Vagina (tissue), 2 donors: ENCODE measurements around the gene MCOLN3. TPM values are rescaled to one million over a fixed set of nuclear protein-coding genes. Genes with fewer than 3 reads are reported as not detected.

Source experiments
- DNase-seq, 2 donors: peaks; one replicate each; pipeline ENCODE4 v3.0.0-alpha.2; 2017; ENCODE audit errors: extremely low spot score in 2 of 2
- H3K27ac ChIP-seq: fragments of 200-600 bp; sonication (generic); one replicate; pipeline ENCODE4 v1.5.1; 2019
- H3K27me3 ChIP-seq: fragments of 200-600 bp; sonication (generic); one replicate; pipeline ENCODE4 v1.5.1; 2019
- H3K36me3 ChIP-seq, 2 donors: fragments of 200-600 bp; sonication (generic); one replicate each; pipeline ENCODE4 v1.5.1; 2017 to 2019
- H3K4me1 ChIP-seq: fragments of 200-600 bp; sonication (generic); one replicate; pipeline ENCODE4 v1.5.1; 2019
- H3K4me3 ChIP-seq, 2 donors: fragments of 200-600 bp; sonication (generic); 1 replicate in 1 of 2; 2 replicates in 1 of 2; pipeline ENCODE4 v1.5.1; 2016 to 2019
- H3K9me3 ChIP-seq: fragments of 200-600 bp; sonication (generic); one replicate; pipeline ENCODE4 v1.5.1; 2019
- POLR2A ChIP-seq, 2 donors: fragments of 450-650 bp; IDR thresholded peaks; one replicate each; pipeline ENCODE4 v1.6.1; 2017; ENCODE audit warnings: antibody characterized with exemption in 2 of 2, mild to moderate bottlenecking in 2 of 2, moderate library complexity in 2 of 2
- POLR2AphosphoS5 ChIP-seq, 2 donors: sonication (generic); formaldehyde crosslinking; IDR thresholded peaks; one replicate each; pipeline ENCODE4 v1.9.0; 2017; ENCODE audit warnings: antibody characterized with exemption in 2 of 2, mild to moderate bottlenecking in 2 of 2, low read depth in 1 of 2; ENCODE audit not compliant: insufficient read depth in 1 of 2
- intact Hi-C: fragments of 100-400 bp; cut with DNase I; formaldehyde crosslinking; loops from one replicate; pipeline ENCODE4 v1.15.1; 2023
- total RNA-seq: library from RNA; depleted of rRNA; stranded (reverse); fragments of >200 nt; gene quantifications from one replicate; pipeline ENCODE4 v1.2.3, GENCODE V29; 2016
- TF ChIP-seq, protein P1 (sequence below), 3 experiments: fragments of 450-650 bp in 2 of 3; fragments of 200-600 bp in 1 of 3; sonication (generic) in 1 of 3; IDR thresholded peaks; one replicate each; pipeline ENCODE4 v1.5.1; 2017 to 2019; ENCODE audit warnings: antibody characterized with exemption in 3 of 3, mild to moderate bottlenecking in 2 of 3, moderate library complexity in 2 of 3

Gene MCOLN3
- total RNA-seq, 1 donor from 2014 or later: 5.6 TPM

DNA sequence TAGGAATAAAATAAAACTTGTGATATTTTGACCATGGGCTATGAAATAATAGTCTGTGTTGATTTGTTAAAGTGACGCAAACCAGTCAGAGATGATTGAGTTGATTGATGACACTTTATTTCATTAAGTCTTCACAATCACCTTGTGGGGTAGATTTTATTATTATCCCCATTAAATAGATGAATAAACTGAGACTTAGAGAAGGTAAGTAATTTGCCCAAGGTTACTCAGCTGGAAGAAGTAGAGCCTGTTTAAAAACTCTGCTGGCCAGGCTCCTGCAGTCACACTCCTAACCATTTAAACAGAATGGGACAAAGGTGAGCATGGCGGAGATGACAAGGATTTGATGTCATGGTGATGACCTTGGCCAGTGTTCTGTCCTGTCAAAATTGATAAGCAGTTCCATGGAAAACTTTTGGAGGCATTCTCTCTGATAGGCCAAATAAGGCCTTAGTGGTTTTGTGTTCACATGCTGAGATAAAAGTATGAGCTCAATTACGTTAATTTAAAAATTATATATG is 22.7 kb upstream of the MCOLN3 start:
- TF ChIP-seq, protein P1, sequence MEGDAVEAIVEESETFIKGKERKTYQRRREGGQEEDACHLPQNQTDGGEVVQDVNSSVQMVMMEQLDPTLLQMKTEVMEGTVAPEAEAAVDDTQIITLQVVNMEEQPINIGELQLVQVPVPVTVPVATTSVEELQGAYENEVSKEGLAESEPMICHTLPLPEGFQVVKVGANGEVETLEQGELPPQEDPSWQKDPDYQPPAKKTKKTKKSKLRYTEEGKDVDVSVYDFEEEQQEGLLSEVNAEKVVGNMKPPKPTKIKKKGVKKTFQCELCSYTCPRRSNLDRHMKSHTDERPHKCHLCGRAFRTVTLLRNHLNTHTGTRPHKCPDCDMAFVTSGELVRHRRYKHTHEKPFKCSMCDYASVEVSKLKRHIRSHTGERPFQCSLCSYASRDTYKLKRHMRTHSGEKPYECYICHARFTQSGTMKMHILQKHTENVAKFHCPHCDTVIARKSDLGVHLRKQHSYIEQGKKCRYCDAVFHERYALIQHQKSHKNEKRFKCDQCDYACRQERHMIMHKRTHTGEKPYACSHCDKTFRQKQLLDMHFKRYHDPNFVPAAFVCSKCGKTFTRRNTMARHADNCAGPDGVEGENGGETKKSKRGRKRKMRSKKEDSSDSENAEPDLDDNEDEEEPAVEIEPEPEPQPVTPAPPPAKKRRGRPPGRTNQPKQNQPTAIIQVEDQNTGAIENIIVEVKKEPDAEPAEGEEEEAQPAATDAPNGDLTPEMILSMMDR (IDR thresholded peaks at IDR 0.05): no peak
- H3K4me3 ChIP-seq: no peak overlapping the region
- no peaks in the 10 kb centered on the region for H3K4me1 ChIP-seq
- no peaks in the 10 kb centered on the region for H3K27me3 ChIP-seq
- no peak for DNase-seq
- no peaks in the 10 kb centered on the region for H3K36me3 ChIP-seq
- no peaks in the 10 kb centered on the region for H3K9me3 ChIP-seq
- H3K27ac ChIP-seq: no peak overlapping the region
- intact Hi-C loops: no loop called here

- intact Hi-C loops: no loop called here
- Histone ChIP-seq H3K36me3 (no peaks in the 10 kb centered on the region), H3K4me1 (no peaks in the 10 kb centered on the region), H3K4me3 (no peak overlapping the region), H3K27me3 (no peaks in the 10 kb centered on the region), H3K27ac (no peak overlapping the region), H3K9me3 (no peaks in the 10 kb centered on the region)
- TF ChIP-seq, protein P1 (IDR thresholded peaks at IDR 0.05): no peak
- no peak for TF ChIP-seq POLR2AphosphoS5 (IDR thresholded peaks at IDR 0.05; ENCODE audit: insufficient read depth in 1 of 2, low read depth in 1 of 2)
- TF ChIP-seq POLR2A (IDR thresholded peaks at IDR 0.05): no peak
- DNase-seq: no peak
These were observed 20.5 kb upstream of the MCOLN3 start for GRCh38 chr1:85068846-85069245.

DNA sequence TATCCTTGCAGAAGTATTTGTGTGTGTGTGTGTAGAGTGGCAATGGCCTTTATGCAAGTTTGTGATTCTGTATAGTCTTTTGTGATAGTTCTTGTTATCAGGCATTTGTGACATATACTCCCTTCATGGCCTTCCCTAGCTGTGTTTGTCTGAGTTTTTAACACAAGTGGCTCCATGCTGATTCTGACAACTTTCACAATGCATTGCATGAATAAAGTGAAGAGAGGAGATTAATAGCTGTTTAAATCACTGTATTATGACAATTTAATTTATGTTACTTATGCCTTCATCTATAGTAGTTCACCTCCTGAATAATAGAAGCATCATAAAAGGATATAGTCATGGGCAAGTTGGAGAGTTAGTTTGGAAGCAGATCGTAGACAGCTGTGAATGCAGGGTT is 17.2 kb upstream of the MCOLN3 start:
- no peak overlapping the region for H3K4me3 ChIP-seq
- peaks cover 12% of the 10 kb centered on the region for H3K4me1 ChIP-seq
- H3K27ac ChIP-seq: no peak overlapping the region
- H3K27me3 ChIP-seq: no peaks in the 10 kb centered on the region
- DNase-seq: no peak
- intact Hi-C loops: no loop called here
- TF ChIP-seq POLR2AphosphoS5 (IDR thresholded peaks at IDR 0.05; ENCODE audit: insufficient read depth in 1 of 2, low read depth in 1 of 2): no peak
- TF ChIP-seq, protein P1 (IDR thresholded peaks at IDR 0.05): no peak
- no peak for TF ChIP-seq POLR2A (IDR thresholded peaks at IDR 0.05)
- H3K36me3 ChIP-seq: no peaks in the 10 kb centered on the region
- no peaks in the 10 kb centered on the region for H3K9me3 ChIP-seq

- TF ChIP-seq POLR2A (IDR thresholded peaks at IDR 0.05): no peak
- TF ChIP-seq POLR2AphosphoS5 (IDR thresholded peaks at IDR 0.05; ENCODE audit: insufficient read depth in 1 of 2, low read depth in 1 of 2): no peak
- TF ChIP-seq, protein P1 (IDR thresholded peaks at IDR 0.05): no peak
- no peaks in the 10 kb centered on the region for H3K36me3 ChIP-seq
- H3K4me1 ChIP-seq: peaks cover 12% of the 10 kb centered on the region
- no peaks in the 10 kb centered on the region for H3K9me3 ChIP-seq
- H3K27me3 ChIP-seq: no peaks in the 10 kb centered on the region
- no peak overlapping the region for H3K27ac ChIP-seq
- H3K4me3 ChIP-seq: peak overlapping the region; percentile 44 to 47
- no peak for DNase-seq
- intact Hi-C loops: no loop called here
These were observed 14.2 kb upstream of the MCOLN3 start for GRCh38 chr1:85062425-85063026.

GRCh38 chr1:85061711-85062424 is 13.6 kb upstream of the MCOLN3 start:
- no peaks in the 10 kb centered on the region for H3K27me3 ChIP-seq
- no peaks in the 10 kb centered on the region for H3K36me3 ChIP-seq
- no peaks in the 10 kb centered on the region for H3K9me3 ChIP-seq
- TF ChIP-seq POLR2AphosphoS5 (IDR thresholded peaks at IDR 0.05; ENCODE audit: insufficient read depth in 1 of 2, low read depth in 1 of 2) (peak; percentile 37 to 53), POLR2A (IDR thresholded peaks at IDR 0.05) (no peak)
- peak overlapping the region; percentile 63 for H3K27ac ChIP-seq
- H3K4me3 ChIP-seq: peak overlapping the region; percentile 44 to 47
- peak in 1 of 2 donors; percentile 96 for DNase-seq
- H3K4me1 ChIP-seq: peaks cover 12% of the 10 kb centered on the region
- intact Hi-C loops: no loop called here
